DOHH2 (cell line): ENCODE measurements around the gene RRP12.

Experiments used
- CTCF ChIP-seq: fragments of 200-600 bp; sonication (generic); IDR thresholded peaks from one replicate; pipeline ENCODE4 v1.5.1; 2014; ENCODE audit warnings: antibody characterized with exemption, mild to moderate bottlenecking, low read depth, low read length; ENCODE audit not compliant: poor library complexity, severe bottlenecking
- EZH2phosphoT487 ChIP-seq: fragments of 200-600 bp; sonication (generic); IDR thresholded peaks from 2 replicates; pipeline ENCODE4 v1.6.1; 2017; ENCODE audit warnings: borderline replicate concordance, mild to moderate bottlenecking, antibody characterized with exemption, low read length, moderate library complexity, mixed read lengths

GRCh38 chr10:97373456-97373855 lies 27.7 kb downstream of the RRP12 start:
- TF ChIP-seq CTCF (no peak), EZH2phosphoT487 (no peak)
